ENCODE measurements around the gene SHLD2.
"Not testable (repeated sequence)": the region's sequence is repeated elsewhere in the genome, so short reads cannot be mapped to it uniquely, and the experiment has no call there.

DNA sequence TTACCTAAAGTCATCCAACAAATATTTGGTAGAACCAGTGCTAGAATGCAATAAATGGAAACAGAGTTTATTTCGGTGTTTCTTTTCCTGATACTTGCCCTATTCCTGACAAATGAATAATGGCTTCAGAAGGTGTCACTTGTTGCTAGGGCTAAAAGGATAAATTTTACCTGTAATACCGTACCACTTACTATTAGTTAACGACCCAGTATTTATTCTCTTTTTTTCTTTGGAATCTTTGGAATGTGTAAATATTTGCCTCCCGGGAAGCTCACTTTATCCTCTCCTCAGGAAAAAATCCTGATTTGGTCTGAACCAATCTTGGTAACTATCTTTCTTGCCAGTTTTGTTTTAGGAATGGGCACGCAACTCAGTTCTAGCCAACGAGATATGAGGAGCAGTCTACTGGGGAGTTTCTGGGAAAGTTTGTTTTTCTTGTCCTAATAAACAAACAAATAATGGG is 144.4 kb downstream of the SHLD2 start:
- TF ChIP-seq, protein P1, sequence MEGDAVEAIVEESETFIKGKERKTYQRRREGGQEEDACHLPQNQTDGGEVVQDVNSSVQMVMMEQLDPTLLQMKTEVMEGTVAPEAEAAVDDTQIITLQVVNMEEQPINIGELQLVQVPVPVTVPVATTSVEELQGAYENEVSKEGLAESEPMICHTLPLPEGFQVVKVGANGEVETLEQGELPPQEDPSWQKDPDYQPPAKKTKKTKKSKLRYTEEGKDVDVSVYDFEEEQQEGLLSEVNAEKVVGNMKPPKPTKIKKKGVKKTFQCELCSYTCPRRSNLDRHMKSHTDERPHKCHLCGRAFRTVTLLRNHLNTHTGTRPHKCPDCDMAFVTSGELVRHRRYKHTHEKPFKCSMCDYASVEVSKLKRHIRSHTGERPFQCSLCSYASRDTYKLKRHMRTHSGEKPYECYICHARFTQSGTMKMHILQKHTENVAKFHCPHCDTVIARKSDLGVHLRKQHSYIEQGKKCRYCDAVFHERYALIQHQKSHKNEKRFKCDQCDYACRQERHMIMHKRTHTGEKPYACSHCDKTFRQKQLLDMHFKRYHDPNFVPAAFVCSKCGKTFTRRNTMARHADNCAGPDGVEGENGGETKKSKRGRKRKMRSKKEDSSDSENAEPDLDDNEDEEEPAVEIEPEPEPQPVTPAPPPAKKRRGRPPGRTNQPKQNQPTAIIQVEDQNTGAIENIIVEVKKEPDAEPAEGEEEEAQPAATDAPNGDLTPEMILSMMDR (IDR thresholded peaks at IDR 0.05 in 4 of 5, conservative IDR thresholded peaks at IDR 0.05 in 1 of 5), result not testable (repeated sequence)
- TF ChIP-seq POLR2A (IDR thresholded peaks at IDR 0.05), result not testable (repeated sequence)

Measured in gastrocnemius medialis (tissue), 4 donors.